ENCODE results near the gene AMBRA1.

DNA sequence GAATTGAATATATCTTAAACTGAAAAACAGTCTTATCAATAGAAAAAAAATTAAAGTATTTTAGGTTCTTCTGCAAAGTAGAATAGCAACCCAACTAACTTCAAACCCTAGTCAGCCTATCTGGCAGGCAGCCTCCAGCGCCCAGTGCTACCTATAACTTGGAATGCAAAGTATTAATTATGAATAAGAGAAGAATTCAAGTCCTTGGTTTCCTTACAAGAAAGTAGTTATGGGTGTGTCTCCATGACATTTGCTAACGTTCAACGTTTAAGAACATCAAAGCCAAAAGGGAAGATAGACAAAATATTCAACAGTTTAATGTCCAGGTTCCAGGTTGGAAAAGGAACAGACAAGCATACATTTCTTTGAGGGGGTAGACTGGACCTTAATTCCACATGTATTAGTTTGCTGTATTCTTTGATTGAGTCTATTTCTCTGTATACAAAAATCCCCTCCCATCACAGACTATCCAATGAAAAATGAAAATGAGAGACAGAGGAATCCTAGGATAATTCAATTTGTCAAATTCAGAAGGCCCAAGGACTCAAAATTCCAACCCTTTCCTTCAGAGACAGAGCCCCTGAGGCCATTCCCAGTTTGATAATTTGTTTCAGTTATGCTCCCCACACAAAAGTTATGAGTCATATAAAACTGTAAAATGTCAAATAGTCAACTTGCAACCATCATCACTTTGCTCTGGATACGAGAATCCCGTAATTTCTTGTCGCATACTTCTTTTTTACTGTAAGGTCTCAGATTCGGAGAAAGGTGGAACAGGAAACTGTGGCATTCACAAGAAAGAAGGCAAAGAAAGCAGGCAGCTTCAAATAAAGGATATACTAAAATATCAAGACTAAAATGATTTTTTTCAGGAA lies 118.5 kb downstream of the AMBRA1 start:
- TF ChIP-seq, protein P1, sequence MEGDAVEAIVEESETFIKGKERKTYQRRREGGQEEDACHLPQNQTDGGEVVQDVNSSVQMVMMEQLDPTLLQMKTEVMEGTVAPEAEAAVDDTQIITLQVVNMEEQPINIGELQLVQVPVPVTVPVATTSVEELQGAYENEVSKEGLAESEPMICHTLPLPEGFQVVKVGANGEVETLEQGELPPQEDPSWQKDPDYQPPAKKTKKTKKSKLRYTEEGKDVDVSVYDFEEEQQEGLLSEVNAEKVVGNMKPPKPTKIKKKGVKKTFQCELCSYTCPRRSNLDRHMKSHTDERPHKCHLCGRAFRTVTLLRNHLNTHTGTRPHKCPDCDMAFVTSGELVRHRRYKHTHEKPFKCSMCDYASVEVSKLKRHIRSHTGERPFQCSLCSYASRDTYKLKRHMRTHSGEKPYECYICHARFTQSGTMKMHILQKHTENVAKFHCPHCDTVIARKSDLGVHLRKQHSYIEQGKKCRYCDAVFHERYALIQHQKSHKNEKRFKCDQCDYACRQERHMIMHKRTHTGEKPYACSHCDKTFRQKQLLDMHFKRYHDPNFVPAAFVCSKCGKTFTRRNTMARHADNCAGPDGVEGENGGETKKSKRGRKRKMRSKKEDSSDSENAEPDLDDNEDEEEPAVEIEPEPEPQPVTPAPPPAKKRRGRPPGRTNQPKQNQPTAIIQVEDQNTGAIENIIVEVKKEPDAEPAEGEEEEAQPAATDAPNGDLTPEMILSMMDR (IDR thresholded peaks at IDR 0.05; ENCODE audit: insufficient read depth, low read length, poor library complexity, severe bottlenecking) = no peak
- TF ChIP-seq EZH2phosphoT487 (conservative IDR thresholded peaks at IDR 0.05; ENCODE audit: low read length) = no peak
